ENCODE measurements around the gene PIK3C2A. TPM values are rescaled to one million over a fixed set of nuclear protein-coding genes. Genes with fewer than 3 reads are reported as not detected.
"Not testable (repeated sequence)": the region's sequence is repeated elsewhere in the genome, so short reads cannot be mapped to it uniquely, and the experiment has no call there.

Gene PIK3C2A, protein sequence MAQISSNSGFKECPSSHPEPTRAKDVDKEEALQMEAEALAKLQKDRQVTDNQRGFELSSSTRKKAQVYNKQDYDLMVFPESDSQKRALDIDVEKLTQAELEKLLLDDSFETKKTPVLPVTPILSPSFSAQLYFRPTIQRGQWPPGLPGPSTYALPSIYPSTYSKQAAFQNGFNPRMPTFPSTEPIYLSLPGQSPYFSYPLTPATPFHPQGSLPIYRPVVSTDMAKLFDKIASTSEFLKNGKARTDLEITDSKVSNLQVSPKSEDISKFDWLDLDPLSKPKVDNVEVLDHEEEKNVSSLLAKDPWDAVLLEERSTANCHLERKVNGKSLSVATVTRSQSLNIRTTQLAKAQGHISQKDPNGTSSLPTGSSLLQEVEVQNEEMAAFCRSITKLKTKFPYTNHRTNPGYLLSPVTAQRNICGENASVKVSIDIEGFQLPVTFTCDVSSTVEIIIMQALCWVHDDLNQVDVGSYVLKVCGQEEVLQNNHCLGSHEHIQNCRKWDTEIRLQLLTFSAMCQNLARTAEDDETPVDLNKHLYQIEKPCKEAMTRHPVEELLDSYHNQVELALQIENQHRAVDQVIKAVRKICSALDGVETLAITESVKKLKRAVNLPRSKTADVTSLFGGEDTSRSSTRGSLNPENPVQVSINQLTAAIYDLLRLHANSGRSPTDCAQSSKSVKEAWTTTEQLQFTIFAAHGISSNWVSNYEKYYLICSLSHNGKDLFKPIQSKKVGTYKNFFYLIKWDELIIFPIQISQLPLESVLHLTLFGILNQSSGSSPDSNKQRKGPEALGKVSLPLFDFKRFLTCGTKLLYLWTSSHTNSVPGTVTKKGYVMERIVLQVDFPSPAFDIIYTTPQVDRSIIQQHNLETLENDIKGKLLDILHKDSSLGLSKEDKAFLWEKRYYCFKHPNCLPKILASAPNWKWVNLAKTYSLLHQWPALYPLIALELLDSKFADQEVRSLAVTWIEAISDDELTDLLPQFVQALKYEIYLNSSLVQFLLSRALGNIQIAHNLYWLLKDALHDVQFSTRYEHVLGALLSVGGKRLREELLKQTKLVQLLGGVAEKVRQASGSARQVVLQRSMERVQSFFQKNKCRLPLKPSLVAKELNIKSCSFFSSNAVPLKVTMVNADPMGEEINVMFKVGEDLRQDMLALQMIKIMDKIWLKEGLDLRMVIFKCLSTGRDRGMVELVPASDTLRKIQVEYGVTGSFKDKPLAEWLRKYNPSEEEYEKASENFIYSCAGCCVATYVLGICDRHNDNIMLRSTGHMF (N-terminal part only)
- 17.3 and 19.0 TPM in 2 replicates for total RNA-seq

DNA sequence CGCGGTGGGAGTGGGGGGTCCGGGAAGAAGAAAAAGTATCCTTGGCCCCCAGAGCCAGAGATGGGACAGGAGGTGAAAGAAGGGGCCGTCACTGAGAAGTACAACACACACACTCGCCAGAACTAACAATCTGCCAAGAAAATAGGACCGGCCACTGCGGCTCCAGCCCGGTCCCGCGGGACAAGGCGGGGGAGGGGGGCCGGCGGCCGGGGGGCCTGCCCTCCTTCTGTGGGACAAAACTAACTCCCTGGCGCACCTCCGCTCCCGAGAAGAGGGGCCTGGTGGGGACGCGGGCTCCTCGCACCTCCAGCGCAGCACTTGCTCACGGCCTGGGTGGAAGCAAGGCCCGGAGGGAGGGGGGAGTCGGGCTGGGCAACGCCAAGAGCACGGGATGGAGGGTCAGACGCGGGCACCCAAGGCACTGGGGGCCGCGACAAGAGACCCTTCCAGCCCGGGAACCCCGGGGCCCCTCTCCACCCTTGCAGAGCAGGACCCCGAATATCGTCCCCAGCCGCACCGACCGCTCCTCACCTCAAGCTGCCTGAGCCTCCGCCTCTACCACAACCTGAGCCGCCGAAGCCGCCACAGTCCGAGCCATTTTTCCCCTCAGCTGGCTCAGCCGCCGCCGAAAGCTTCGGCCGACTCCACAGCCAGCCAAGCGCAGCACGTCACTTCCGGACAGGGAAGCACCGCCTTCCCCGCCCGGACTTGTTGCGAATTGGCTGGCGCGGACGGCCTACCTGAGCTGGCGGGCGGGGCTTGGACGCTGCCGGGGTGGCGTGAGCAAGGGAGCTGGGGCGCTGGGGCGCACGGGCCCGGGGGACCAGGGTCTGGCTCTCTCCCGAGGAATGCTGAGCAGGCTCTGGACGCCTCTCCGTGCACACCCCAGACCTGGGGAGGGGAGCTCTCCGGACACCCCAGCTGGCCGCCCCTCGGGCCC is at the start of gene PIK3C2A:
Gene PIK3C2A, minus strand, starts transcription at position 670 of the 940 bp plus-strand sequence. CDS start 38,245 bp downstream, outside the sequence.
- intact Hi-C loops (cut with micrococcal nuclease) = loop anchor here (1.0 to 2.0 kb wide), 4 partner anchors 69 to 469 kb away; partner anchors contain the start of genes C11orf58, NUCB2 and RPS13

DNA sequence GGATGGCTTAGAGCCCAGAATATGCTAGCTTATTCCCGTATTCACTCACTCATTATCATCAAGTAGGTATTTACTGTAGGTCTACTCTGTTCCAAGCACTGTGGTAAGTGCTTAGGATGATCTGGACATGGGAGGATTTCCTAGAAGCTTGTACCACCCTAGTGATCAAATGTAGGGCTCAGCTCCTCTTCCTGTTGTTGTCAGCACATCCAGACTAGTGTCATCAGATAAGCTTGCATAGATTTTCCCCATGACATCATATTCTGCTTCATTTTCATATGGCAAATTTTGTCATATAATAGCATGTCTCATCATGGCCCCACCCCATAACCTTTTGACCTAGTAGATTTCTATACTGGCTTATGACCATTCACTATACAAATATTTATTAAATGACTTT is 49.4 kb upstream of the PIK3C2A start:
- intact Hi-C loops (cut with micrococcal nuclease) = no loop called here

DNA sequence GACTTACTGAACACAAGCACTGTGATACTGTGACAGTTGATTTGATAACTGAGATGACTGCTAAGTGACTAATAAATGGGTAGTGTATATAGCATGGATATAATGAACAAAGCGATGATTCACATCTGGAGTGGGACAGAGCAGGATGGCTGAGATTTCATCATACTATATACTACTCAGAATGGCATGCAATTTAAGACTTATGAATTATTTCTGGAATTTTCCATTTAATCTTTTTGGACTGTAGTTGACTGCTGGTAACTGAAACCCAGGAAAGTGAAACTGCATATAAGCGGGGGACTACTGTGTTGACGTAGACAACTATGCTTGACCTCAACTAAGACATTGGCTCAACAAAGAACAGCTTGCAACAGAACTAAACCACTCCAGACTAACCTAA is 48.7 kb upstream of the PIK3C2A start:
- intact Hi-C loops (cut with micrococcal nuclease) = no loop called here

DNA sequence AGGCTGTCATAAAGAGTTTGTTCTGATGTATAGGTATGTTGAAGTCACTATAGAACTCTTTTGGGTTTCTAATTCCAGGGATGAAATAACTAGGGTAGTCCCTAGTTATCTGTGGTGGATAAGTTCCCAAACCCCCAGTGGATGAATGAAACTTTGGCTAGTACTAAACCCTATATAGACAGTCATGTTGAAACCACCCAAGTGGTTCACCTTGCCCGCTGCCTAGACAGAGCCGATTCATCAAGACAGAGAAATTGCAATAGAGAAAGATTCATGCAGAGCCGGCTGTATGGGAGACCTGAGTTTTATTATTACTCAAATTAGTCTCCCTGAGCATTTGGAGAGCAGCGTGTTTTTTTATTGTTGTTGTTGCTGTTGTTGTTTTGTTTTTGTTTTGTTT is 44.9 kb upstream of the PIK3C2A start:
- intact Hi-C loops (cut with micrococcal nuclease) = no loop called here

DNA sequence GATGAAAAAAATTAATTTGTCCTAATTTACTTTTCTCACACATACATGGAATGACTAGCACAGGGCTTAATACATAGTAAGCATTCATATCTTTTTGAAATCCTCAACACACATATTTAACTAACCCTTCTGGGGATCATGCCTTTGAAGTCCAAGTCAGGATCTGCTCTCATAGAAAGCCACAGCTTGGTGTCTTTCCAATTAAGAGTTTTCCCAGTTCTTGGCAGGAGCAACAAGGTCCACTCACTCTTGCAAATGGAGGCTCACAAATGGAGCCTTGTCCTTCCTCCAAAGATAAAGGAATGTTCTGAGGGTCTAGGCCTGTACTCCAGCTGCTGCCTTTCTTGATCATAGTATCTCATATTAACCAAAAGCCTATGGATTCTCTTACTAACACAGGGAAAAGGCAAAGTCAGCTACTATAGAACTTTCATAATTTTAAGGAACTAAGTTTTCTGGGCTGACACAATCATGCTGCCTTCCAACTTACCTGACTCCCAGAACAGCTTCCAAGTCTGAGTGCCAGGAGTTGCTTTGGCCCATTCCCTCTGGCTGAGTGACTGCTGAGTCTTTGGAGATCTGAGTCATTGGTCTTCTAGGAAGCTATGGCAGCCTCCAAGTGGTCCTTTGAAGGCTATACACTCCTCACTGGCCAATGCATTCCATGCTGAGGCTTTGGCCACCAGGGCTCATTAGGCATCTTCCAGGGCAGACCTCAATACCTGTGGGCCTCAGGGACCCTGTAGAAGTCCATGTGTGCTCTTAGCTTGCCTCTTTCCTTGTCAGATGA is 43.0 kb upstream of the PIK3C2A start:
- intact Hi-C loops (cut with micrococcal nuclease) = no loop called here

DNA sequence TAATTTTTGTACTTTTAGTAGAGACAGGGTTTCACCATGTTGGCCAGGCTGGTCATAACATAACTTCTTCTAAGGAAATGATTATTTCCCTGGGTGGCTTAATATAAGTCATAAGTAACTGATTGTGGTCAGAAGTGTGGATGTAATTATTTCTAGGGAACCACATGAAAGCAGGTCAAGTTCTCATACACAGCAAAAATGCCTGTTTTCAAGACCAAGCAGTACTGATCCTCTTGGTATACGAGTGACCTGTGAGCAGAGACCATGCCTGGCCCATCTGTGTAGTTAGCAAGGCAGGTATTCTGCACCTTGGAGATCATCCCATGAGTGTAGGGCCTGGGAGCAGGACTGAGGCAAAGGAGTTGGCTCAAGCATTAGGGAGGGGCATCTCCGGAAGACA is 36.3 kb upstream of the PIK3C2A start:
- intact Hi-C loops (cut with micrococcal nuclease) = no loop called here

DNA sequence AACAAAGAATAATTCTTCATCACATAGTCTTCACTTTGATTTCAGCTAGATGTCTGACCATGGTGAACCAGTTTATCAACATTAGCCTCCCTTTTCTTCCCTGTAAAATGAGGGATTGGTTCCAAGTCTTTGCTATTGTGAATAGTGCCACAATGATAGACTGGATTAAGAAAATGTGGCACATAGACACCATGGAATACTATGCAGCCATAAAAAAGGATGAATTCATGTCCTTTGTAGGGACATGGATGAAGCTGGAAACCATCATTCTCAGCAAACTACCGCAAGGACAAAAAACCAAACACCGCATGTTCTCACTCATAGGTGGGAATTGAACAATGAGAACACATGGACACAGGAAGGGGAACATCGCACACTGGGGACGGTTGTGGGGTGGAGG is 35.2 kb upstream of the PIK3C2A start:
- intact Hi-C loops (cut with micrococcal nuclease) = not testable (repeated sequence)

DNA sequence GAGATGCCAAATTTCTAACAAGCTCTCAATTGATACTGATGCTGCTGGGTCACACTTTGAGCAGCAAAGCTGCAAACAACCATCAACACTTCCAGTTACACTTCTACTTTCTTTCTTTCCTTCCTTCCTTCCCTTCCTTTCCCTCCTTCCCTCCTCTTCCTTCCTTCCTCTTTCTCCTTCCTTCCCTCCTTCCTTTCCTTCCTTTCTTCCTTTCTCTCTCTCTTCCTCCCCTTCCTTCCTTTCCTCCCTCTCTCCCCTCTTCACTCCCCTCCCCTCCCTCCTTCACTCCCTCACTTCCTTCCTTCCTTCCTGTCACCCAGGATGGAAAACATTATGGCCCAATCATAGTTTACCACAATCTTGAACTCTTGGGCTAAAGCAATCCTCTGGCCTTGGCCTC is 33.0 kb upstream of the PIK3C2A start:
- intact Hi-C loops (cut with micrococcal nuclease) = no loop called here

DNA sequence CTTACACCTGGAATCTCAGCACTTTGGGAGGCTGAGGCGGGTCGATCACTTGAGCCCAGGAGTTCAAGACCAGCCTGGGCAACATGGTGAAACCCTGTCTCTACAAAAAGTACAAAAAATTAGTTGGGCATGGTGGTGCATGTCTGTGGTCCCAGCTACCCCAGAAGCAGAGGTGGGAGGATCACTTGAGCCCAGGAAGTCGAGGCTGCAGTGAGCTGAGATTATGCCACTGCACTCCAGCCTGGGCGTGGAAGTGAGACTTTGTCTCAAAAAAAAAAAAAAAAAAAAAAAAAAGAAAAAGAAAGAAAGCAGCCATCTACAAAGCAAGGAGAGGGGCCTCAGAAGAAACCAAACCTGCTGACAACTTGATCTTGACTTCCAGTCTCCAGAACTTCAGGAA is 32.1 kb upstream of the PIK3C2A start:
- intact Hi-C loops (cut with micrococcal nuclease) = not testable (repeated sequence)

DNA sequence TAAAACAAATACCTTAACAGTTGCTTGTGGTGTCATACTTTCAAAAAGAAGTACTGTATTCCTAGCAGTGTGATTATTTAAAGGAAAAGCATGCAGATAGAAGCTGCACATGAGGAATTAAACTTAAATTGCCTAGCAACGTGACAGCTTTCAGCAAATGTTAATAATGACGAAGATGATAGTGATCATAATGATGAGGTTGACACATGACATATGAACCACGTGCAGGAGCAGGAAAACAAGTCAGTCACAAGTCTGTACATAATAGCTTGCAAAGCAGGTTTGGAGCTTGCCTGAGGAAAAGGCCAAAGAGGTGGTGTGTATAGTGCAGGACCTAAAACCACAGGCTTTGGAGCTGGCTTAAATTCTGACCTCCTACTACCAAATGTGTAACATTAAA is 30.6 kb upstream of the PIK3C2A start:
- intact Hi-C loops (cut with micrococcal nuclease) = no loop called here

DNA sequence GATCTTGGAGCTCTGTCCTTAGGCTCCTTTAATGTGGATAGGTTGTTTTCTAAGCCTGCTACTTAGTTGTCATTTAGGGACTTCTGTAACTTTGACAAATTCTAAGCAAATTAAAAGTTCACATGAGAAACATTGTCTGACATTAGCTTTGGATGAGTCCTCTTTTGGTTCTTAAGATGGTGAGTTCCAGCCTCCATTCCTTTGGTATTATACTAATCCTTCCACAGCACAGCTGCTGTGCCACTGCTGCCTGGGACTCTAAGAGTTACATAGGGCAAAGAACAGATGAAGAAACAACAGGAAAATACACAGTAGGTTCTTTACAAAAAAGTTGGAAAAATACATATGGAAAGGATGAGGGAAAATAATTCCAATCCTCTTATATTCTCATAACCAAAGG is 25.3 kb upstream of the PIK3C2A start:
- intact Hi-C loops (cut with micrococcal nuclease) = loop anchor here (5.0 kb wide), 1 partner anchor 64 kb away; no protein-coding TSS in a partner anchor

DNA sequence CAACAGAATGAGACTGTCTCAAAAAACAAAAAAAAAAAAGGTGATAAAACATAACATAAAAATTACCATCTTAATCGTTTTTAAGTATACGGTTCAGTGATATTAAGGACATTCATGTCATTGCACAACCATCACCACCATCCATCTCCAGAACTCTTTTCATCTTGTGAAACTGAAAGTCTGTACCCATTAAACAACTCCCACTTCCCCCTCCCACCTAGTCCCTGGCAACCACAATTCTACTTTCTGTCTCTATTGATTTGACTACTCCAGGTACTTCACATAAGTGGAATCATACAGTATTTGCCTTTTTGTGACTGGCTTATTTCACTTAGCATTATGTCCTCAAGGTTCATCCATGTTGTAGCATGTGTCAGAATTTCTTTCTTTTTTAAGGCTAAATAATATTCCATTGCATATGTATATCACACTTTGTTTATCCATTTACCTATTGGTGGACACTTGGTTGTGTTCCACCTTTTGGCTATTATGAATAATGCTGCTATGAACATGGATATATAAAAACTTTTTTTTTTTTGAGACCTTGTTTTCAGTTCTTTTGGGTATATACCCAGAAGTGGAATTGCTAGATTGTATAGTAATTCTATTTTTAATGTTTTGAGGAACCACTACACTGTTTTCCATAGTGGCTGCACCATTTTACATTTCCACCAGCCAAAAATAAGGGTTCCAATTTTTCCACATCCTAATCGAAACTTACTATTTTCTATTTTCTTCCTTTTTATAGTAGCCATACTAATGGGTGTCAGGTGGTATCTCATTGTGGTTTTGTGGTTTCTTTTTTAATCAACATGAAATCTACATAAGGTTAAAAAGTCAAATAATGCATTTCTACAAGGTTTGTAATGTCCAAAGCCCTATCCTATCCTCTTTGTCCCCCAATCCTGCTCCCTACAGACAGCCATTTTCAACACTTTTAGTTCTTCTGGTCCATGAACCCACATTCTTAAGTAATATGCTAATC is 23.4 kb upstream of the PIK3C2A start:
- intact Hi-C loops (cut with micrococcal nuclease) = loop anchor here (1.0 to 5.0 kb wide), 7 partner anchors 46 to 273 kb away; no protein-coding TSS in a partner anchor

DNA sequence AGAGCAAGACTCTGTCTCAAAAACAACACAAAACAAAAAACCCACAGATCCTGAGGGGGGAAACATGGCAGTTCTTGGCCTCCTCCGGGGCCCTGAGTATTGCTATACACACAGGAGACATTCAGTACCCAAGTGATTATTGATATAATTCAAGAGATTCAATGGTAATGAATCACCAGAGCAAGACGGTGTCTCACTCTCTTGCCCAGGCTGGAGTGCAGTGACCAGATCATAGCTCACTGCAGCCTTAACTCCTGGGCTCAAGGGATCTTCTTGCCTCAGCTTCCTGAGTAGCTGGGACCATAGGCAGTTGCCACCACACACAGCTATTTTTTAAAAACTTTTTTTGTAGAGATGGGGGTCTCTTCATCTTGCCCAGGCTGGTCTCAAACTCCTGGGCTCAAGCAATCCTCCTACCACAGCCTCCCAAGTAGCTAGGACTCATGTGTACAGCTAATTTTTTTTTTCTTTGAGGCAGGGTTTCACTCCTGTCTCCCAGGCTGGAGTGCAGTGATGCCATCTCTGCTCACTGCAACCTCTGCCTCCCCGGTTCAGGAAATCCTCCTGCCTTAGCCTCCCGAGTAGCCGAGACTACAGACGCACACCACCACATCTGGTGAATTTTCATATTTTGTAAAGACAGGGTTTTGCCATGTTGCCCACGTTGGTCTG is 21.8 kb upstream of the PIK3C2A start:
- intact Hi-C loops (cut with micrococcal nuclease) = loop anchor here (1.0 to 5.0 kb wide), 6 partner anchors 55 to 275 kb away; no protein-coding TSS in a partner anchor

DNA sequence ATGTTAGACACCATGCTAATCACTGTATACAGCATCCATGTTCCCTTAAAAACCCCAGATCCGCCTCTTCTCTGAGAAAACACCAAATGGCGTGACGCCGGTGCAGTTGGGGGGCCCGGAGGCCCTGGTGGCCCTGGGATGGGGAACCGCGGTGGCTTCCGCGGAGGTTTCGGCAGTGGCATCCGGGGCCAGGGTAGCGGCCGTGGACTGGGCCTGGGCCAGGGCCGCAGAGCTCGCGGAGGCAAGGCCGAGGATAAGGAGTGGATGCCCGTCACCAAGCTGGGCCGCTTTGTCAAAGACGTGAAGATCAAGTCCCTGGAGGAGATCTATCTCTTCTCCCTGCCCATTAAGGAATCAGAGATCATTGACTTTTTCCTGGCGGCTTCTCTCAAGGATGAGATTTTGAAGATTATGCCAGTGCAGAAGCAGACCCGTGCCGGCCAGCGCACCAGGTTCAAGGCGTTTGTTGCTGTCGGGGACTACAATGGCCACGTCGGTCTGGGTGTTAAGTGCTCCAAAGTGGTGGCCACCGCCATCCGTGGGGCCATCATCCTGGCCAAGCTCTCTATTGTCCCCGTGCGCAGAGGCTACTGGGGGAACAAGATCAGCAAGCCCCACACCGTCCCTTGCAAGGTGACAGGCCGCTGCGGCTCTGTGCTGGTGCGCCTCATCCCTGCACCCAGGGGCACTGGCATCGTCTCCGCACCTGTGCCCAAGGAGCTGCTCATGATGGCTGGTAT is 20.6 kb upstream of the PIK3C2A start:
- intact Hi-C loops (cut with micrococcal nuclease) = not testable (repeated sequence)

DNA sequence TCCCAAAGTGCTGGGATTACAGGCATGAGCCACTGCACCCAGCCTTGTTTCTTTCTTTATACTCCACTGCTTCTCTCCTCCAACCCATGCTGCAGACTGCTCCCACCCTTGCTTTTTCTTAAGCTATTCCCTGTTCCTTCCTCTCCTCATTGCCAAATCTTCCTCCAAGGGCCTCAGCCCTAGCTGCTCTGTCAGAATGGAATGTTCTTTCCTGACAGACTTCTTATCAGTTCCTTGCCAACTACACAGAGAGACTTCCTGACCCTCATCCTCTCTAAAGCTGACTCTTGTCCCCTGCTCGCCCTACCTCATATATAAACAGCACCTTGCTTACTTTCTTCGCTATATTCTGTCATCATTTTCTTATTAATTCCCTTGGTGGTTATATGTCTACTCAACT is 16.9 kb upstream of the PIK3C2A start:
- intact Hi-C loops (cut with micrococcal nuclease) = no loop called here

DNA sequence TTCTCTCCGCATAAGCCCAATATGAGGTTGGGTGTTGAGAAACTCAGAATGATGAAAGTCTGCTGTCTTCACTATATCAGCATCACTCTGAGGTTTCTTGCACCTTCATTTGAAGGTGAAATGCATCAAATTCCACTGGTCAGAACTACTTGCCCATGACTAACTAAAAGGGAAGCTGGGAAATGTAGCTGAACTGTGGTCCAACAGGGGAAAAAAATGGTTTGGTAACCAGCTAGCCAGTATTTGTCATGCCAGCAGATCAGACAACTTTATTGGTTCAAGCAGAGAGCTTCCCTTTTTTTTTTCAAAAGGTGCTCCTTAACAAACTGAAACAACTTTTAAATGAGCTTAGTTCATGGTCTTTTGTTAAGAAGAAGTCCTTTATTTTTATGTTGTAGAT is 14.2 kb upstream of the PIK3C2A start:
- intact Hi-C loops (cut with micrococcal nuclease) = no loop called here

DNA sequence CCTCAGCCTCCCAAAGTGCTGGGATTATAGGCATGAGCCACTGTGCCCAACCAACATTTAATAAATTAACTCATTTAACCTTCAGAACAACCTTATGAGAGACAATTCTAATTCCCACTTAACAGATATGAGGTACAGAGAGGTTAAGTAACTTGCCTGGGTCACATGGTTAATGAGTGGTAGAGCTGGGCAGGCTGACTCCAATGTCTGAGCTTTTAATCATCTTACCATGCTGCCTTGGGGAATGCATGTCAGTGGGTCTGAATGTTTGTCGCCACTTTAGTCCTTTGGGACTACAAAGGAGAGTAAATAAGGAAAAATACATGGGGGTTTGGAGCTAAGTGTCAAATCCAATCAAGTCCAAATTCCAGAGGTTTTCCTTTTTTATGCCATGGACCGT is 11.2 kb upstream of the PIK3C2A start:
- intact Hi-C loops (cut with micrococcal nuclease) = no loop called here
